ENCODE results near the gene CDKN2D. TPM values are rescaled to one million over a fixed set of nuclear protein-coding genes. Genes with fewer than 3 reads are reported as not detected.

The CDKN2D gene
- total RNA-seq, 1 experiment from 2014 or later = 17.1 TPM

DNA sequence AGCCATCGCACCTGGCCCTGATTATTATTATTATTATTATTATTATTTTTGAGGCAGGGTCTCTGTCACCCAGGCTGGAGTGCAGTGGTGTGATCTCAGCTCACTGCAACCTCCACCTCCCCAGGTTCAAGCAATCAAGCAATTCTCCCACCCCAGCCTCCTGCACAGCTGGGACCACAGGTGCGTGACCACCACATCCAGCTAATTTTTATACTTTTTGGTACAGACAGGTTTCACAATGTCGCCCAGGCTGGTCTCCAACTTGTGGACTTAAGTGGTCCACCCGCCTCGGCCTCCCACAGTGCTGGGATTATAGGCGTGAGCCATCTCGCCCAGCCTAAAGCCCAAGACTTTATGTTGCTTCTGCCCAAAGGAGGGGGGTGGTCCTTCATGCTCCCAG is 24.4 kb upstream of the CDKN2D start:
- ATAC-seq (no peak), DNase-seq (no peak)
- Histone ChIP-seq H3K4me3 (ENCODE audit: low read length) (no peak overlapping the region), H3K4me1 (ENCODE audit: insufficient read depth, low read length) (no peaks in the 10 kb centered on the region), H3K36me3 (ENCODE audit: low read depth, low read length) (no peaks in the 10 kb centered on the region), H3K27me3 (ENCODE audit: low read length) (no peaks in the 10 kb centered on the region), H3F3A (ENCODE audit: low read length, unreplicated experiment) (no peaks in the 10 kb centered on the region), H4K20me1 (ENCODE audit: low read length) (no peaks in the 10 kb centered on the region), H3K9ac (ENCODE audit: low read length) (no peak overlapping the region), H3K9me3 (ENCODE audit: low read length) (no peaks in the 10 kb centered on the region), H3K9me2 (replicated peaks; ENCODE audit: low read length) (no peaks in the 10 kb centered on the region), H3K79me2 (ENCODE audit: low read length) (no peaks in the 10 kb centered on the region), H3K27ac (ENCODE audit: low read length) (no peak overlapping the region), H3K4me2 (ENCODE audit: low read length) (no peak overlapping the region), H2AFZ (ENCODE audit: low read length) (no peak overlapping the region)
- BruUV-seq (replicated peaks) = no TSS peak
- intact Hi-C loops (cut with micrococcal nuclease) = no loop called here
- TF ChIP-seq EZH2 (IDR thresholded peaks at IDR 0.05; ENCODE audit: low read length, unreplicated experiment) (no peak), EZH2phosphoT487 (IDR thresholded peaks at IDR 0.05; ENCODE audit: borderline replicate concordance, low read length) (no peak)
- TF ChIP-seq, protein P1, sequence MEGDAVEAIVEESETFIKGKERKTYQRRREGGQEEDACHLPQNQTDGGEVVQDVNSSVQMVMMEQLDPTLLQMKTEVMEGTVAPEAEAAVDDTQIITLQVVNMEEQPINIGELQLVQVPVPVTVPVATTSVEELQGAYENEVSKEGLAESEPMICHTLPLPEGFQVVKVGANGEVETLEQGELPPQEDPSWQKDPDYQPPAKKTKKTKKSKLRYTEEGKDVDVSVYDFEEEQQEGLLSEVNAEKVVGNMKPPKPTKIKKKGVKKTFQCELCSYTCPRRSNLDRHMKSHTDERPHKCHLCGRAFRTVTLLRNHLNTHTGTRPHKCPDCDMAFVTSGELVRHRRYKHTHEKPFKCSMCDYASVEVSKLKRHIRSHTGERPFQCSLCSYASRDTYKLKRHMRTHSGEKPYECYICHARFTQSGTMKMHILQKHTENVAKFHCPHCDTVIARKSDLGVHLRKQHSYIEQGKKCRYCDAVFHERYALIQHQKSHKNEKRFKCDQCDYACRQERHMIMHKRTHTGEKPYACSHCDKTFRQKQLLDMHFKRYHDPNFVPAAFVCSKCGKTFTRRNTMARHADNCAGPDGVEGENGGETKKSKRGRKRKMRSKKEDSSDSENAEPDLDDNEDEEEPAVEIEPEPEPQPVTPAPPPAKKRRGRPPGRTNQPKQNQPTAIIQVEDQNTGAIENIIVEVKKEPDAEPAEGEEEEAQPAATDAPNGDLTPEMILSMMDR (conservative IDR thresholded peaks at IDR 0.05; ENCODE audit: low read depth, low read length) = no peak
- POLR2A ChIA-PET (ENCODE audit: unreplicated experiment) = no interaction called here
- CTCF ChIA-PET = no interaction called here

- no peak overlapping the region for H3K4me2 ChIP-seq (ENCODE audit: low read length)
- no peaks in the 10 kb centered on the region for H3K36me3 ChIP-seq (ENCODE audit: low read depth, low read length)
- TF ChIP-seq, protein P1 (conservative IDR thresholded peaks at IDR 0.05; ENCODE audit: low read depth, low read length) = no peak
- TF ChIP-seq EZH2 (IDR thresholded peaks at IDR 0.05; ENCODE audit: low read length, unreplicated experiment) = no peak
- no peak for TF ChIP-seq EZH2phosphoT487 (IDR thresholded peaks at IDR 0.05; ENCODE audit: borderline replicate concordance, low read length)
- DNase-seq (no peak), ATAC-seq (no peak)
- no peaks in the 10 kb centered on the region for H3F3A ChIP-seq (ENCODE audit: low read length, unreplicated experiment)
- H3K9ac ChIP-seq (ENCODE audit: low read length) = no peak overlapping the region
- H3K9me3 ChIP-seq (ENCODE audit: low read length) = no peaks in the 10 kb centered on the region
- peaks cover 16% of the 10 kb centered on the region; the same call in 1 of the 2 replicates for H3K27me3 ChIP-seq (ENCODE audit: low read length)
- H3K4me1 ChIP-seq (ENCODE audit: insufficient read depth, low read length) = no peaks in the 10 kb centered on the region
- H4K20me1 ChIP-seq (ENCODE audit: low read length) = no peaks in the 10 kb centered on the region
- BruUV-seq (replicated peaks) = no TSS peak
- POLR2A ChIA-PET (ENCODE audit: unreplicated experiment) = no interaction called here
- no peaks in the 10 kb centered on the region for H3K9me2 ChIP-seq (replicated peaks; ENCODE audit: low read length)
- H2AFZ ChIP-seq (ENCODE audit: low read length) = no peak overlapping the region
- H3K79me2 ChIP-seq (ENCODE audit: low read length) = no peaks in the 10 kb centered on the region
- CTCF ChIA-PET = no interaction called here
- no peak overlapping the region for H3K27ac ChIP-seq (ENCODE audit: low read length)
- H3K4me3 ChIP-seq (ENCODE audit: low read length) = no peak overlapping the region
- intact Hi-C loops (cut with micrococcal nuclease) = no loop called here
Observed at GRCh38 chr19:10587839-10588150, 19.0 kb upstream of the CDKN2D start.

GRCh38 chr19:10587022-10587838 is 18.5 kb upstream of the CDKN2D start, which contains the start of gene AP1M2:
TSS of gene AP1M2 (minus strand) at chr19:10587312. CDS start at chr19:10587231, 81 bp downstream.
- H3K4me3 ChIP-seq (ENCODE audit: low read length) = peak within 1 kb of the TSS; percentile 82
- H3F3A ChIP-seq (ENCODE audit: low read length, unreplicated experiment) = no peaks in the 10 kb centered on the region
- ATAC-seq (peak; percentile 65), DNase-seq (peak; percentile 37)
- H3K9ac ChIP-seq (ENCODE audit: low read length) = peak within 1 kb of the TSS; percentile 72
- no peaks in the 10 kb centered on the region for H3K36me3 ChIP-seq (ENCODE audit: low read depth, low read length)
- no peaks in the 10 kb centered on the region for H3K9me2 ChIP-seq (replicated peaks; ENCODE audit: low read length)
- no peaks in the 10 kb centered on the region for H3K9me3 ChIP-seq (ENCODE audit: low read length)
- H3K4me2 ChIP-seq (ENCODE audit: low read length) = peak within 1 kb of the TSS; percentile 76
- peaks cover 16% of the 10 kb centered on the region; the same call in 1 of the 2 replicates for H3K27me3 ChIP-seq (ENCODE audit: low read length)
- intact Hi-C loops (cut with micrococcal nuclease) = no loop called here
- no peaks in the 10 kb centered on the region for H3K79me2 ChIP-seq (ENCODE audit: low read length)
- CTCF ChIA-PET = no interaction called here
- POLR2A ChIA-PET (ENCODE audit: unreplicated experiment) = no interaction called here
- no TSS peak for BruUV-seq (replicated peaks)
- TF ChIP-seq EZH2 (IDR thresholded peaks at IDR 0.05; ENCODE audit: low read length, unreplicated experiment) = no peak
- TF ChIP-seq EZH2phosphoT487 (IDR thresholded peaks at IDR 0.05; ENCODE audit: borderline replicate concordance, low read length) = no peak
- TF ChIP-seq, protein P1 (conservative IDR thresholded peaks at IDR 0.05; ENCODE audit: low read depth, low read length) = no peak
- no peak within 1 kb of the TSS for H3K27ac ChIP-seq (ENCODE audit: low read length)
- H2AFZ ChIP-seq (ENCODE audit: low read length) = peak within 1 kb of the TSS; percentile 76
- no peaks in the 10 kb centered on the region for H3K4me1 ChIP-seq (ENCODE audit: insufficient read depth, low read length)
- no peaks in the 10 kb centered on the region for H4K20me1 ChIP-seq (ENCODE audit: low read length)
